ENCODE measurements around the gene CD320.

CD320 gene

DNA sequence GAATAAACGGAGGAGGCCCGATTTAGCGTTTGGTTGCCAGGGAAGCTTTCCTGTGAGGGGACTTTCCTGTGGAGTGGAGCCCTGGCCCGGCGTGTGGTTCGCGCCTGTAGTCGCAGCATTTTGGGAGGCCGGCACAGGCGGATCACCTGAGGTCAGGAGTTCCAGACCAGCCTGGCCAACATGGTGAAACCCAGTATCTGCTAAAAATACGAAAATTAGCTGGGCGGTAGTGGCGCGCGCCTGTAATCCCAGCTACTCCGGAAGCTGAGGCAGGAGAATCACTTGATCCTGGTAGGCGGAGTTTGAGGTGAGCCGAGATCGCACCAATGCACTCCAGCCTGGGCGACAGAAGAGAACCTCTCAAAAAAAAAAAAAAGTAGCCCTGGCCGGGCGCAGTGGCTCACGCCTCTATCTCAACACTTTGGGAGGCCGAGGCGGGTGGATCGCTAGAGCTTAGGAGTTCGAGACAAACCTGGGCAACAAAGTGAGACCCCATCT is 28.0 kb upstream of the CD320 start:
- TF ChIP-seq, protein P1, sequence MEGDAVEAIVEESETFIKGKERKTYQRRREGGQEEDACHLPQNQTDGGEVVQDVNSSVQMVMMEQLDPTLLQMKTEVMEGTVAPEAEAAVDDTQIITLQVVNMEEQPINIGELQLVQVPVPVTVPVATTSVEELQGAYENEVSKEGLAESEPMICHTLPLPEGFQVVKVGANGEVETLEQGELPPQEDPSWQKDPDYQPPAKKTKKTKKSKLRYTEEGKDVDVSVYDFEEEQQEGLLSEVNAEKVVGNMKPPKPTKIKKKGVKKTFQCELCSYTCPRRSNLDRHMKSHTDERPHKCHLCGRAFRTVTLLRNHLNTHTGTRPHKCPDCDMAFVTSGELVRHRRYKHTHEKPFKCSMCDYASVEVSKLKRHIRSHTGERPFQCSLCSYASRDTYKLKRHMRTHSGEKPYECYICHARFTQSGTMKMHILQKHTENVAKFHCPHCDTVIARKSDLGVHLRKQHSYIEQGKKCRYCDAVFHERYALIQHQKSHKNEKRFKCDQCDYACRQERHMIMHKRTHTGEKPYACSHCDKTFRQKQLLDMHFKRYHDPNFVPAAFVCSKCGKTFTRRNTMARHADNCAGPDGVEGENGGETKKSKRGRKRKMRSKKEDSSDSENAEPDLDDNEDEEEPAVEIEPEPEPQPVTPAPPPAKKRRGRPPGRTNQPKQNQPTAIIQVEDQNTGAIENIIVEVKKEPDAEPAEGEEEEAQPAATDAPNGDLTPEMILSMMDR (IDR thresholded peaks at IDR 0.05; ENCODE audit: insufficient read depth, low read depth, low read length, missing control alignments): no peak
- no peak for DNase-seq (ENCODE audit: low read depth)
- H3K4me3 ChIP-seq (ENCODE audit: low read length): no peak overlapping the region

DNA sequence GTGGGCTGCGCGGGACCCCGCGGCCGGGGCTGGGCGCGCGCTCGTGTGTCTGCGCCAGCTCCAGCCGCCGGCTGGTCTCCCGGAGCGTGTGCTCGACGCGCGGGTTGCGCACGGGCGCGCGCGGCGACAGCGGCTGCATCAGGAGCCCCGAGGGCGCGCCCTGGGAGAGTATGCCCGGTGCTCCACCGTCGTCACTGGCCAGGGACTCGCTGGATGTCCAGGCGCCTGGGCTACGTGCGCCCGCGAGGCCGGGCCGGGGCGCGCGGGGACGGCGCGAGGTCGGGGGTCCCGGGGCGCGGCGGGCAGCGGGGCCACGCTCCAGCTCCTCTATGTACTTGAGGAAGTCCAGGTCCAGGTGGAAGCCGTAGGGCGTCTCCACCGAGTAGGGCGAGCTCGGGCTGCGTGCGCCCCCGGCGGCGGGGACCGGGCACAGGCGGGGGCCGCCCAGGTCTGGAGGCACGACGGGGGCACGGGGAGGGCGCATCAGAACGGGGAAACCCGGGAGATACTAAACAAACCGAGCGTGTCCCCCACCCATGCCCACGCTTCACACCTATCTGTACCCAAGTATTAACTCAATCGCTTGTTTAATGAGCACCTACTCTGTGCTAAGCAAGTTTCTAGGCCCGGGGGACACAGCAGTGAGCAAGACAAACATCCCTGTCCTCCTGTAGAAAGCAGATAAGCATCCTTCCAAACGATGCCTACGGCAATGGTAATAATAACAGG is 27.3 kb upstream of the CD320 start:
- TF ChIP-seq, protein P1 (IDR thresholded peaks at IDR 0.05; ENCODE audit: insufficient read depth, low read depth, low read length, missing control alignments): no peak
- H3K4me3 ChIP-seq (ENCODE audit: low read length): peak overlapping the region; percentile 7
- DNase-seq (ENCODE audit: low read depth): no peak

DNA sequence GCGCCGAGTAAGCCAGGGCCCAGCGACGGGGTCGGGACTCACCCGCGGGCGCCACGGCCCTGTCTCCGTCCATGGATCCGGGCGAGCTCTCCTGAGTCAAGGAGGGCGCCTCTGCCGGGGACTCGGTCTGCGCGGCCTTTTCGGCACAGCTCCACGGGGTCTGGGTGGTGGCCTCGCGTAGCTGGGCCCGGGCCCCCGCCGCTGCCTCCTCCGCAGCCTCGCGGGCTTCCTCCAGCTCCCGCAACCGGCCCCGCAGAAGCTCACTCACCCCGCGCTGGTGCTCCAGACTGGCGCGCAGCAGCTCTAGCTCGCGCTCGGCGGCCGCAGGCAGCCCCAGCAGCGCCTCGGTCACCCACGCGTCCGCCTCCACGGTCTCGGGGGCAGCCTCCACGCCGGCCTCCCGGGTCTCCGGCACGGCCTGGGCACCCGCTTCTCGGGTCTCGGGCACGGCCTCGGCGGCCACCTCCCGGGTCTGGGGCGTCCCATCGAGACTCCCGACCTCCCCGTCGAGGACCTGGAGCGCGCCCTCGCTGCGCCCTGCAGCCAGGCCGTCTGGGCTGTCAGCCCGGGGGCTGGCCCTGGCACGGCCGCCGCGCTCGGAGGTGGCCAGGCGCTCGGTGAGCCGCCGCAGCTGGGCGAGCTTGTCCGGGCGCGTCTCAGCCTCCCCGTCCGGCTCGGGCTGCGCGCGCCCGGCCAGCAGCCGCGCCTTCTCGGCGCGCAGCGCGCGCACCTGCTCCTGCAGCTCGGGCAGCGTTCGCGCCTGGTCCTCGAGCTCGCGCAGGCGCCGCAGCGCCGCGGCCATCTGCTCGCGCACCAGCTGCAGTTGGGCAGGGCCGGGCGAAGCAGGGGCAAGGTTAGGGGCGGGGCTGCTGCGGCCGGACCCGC is 26.5 kb upstream of the CD320 start:
- TF ChIP-seq, protein P1 (IDR thresholded peaks at IDR 0.05; ENCODE audit: insufficient read depth, low read depth, low read length, missing control alignments): no peak
- DNase-seq (ENCODE audit: low read depth): peak; percentile 93
- H3K4me3 ChIP-seq (ENCODE audit: low read length): peak overlapping the region; percentile 21

DNA sequence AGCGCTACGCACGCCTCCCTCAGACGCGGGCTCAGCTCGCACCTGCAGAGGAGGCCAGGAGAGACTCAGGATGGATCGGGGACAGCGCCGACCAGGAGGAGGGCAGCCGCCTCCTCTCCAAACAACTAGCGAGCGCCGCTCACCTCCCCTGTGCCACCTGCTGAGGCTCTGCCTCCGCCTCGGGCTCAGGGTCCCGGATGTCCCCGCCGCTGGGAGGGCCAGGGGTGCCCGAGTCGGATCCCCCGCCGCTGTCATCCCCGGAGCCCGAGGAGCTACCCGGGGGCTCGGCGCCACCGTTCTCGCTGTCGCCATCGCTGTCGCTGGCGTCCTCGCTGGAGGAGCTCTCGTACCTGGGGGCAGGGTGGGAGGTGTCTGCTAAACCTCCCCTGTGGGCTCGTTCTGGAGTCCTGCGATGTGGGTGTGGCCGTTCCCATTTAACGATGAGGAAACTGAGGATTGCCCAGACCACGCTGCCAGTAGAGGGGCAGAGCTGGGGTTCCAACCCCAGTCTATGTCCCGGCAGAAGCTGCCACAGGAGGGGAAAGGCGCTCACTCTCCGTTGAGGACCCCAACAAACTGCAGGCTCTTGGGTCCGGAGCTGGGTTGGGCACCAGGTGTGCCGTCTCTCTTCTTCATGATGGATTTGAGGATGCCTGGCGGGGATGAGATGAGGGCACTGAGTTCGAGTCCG is 25.8 kb upstream of the CD320 start:
- TF ChIP-seq, protein P1 (IDR thresholded peaks at IDR 0.05; ENCODE audit: insufficient read depth, low read depth, low read length, missing control alignments): no peak
- peak overlapping the region; percentile 21 for H3K4me3 ChIP-seq (ENCODE audit: low read length)
- no peak for DNase-seq (ENCODE audit: low read depth)

DNA sequence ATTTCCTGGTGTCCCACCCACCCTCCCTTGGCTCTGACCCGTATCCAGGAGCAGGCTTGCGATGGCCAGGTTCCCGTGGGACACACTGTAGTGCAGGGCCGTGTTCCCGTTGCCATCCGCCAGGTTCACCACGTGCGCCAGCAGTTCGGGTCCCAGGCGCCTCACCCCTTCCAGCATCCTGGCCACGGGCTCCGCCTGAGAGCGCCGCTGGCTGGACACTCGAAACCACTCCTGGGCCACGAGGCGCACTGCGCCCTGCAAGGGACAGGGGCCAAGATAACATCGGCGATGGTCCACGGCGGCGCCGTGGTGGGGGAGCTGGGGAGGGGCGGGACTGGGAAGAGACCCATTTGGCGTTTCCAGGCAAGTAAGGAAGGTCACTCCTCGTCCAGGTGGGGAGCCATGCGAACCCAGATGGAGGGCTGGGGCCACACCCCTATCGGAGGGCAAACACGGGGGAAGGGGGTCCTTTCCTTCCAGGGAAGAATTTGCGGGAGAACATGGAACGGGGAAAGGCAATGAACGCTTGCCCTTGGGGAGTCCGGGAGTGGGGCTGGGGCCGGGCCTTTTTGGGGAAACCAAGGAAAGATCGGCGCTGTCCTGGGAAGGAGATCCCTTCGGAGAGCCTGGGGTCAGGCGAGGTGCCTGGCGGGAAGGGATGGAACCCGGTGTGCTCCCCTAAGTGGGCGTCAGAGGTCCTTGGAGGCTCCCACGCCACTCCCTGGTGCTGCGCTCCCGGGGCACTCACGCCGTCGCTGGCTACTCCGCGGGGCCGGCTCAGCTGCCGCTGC is 25.0 kb upstream of the CD320 start:
- TF ChIP-seq, protein P1 (IDR thresholded peaks at IDR 0.05; ENCODE audit: insufficient read depth, low read depth, low read length, missing control alignments): no peak
- DNase-seq (ENCODE audit: low read depth): no peak
- no peak overlapping the region for H3K4me3 ChIP-seq (ENCODE audit: low read length)

DNA sequence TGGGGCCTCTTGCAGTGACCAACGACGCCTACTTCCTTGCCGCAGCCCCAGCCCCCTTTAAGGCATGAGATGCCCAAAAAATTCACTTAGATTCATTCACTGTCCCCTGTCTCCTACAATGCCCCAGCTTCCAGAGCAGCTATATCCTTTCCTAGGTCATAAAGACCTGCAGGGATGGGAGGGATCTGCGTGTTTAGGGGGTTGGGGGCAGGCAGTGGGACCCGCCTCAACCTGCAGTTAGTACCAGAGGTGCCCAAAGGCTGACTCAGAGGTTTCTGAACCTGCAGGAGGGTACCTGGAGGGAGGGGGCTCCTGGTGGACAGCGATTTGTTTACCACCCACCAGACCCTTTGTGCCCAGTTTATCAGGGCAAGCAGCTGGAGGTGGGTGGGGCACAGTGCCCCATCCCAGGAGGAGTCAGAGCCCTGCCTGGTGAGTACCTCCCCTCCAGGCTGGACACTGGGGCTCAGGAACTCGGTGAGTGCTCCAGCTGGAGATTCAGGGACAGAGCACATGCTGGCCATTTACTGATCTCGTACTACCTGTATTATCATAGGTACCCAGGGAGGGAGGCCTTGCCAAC is 23.2 kb upstream of the CD320 start:
- no peak overlapping the region for H3K4me3 ChIP-seq (ENCODE audit: low read length)
- DNase-seq (ENCODE audit: low read depth): no peak
- TF ChIP-seq, protein P1 (IDR thresholded peaks at IDR 0.05; ENCODE audit: insufficient read depth, low read depth, low read length, missing control alignments): no peak
